NCI-H1930 (cell line): ENCODE measurements around the gene LGR6.
A peak's percentile ranks its signal among the peaks of the same experiment; 100 is the strongest.
"Not testable (repeated sequence)": the region's sequence is repeated elsewhere in the genome, so short reads cannot be mapped to it uniquely, and the experiment has no call there.

Experiments
- DNase-seq, 2 experiments: peaks; one replicate each; lab custom pipeline; 2025; lab: John Stamatoyannopoulos, UW

The LGR6 gene

GRCh38 chr1:202223121-202223860 is 29.7 kb downstream of the LGR6 start:
- DNase-seq, result no peak

GRCh38 chr1:202224453-202224852 is 30.9 kb downstream of the LGR6 start:
- DNase-seq, result no peak

GRCh38 chr1:202225131-202225530 is 31.5 kb downstream of the LGR6 start:
- DNase-seq, result no peak

DNA sequence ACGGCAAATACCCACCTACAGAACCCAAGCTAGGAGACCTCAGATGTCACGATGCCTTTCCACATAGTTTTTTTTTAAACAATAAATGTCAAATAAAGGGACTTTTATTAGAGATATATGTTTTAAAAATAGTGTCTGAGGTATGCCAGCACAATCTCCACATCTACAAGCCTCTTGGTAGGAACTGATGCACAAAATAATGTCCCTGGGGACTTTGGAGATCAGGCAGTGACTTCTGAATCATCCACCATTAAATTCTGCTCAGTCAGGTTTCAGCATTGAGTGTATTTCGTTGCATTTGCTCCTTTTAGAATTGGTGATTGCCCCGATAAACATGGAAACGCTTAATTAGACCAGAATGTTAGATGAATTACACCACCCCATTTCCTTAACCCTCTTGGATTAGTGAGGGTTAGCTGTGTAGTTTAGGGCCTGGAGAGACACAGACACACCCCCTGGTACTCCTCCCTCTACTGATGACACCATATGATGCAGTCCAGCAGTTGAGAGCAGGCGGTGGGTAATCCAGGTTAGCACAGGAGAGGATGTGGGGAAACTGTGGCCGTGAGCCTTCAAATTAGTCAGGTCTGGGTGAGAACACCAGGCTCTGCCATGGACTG is 33.6 kb downstream of the LGR6 start:
- no peak for DNase-seq

GRCh38 chr1:202227997-202228401 is 34.4 kb downstream of the LGR6 start:
- DNase-seq, result no peak

GRCh38 chr1:202228484-202229122 is 35.0 kb downstream of the LGR6 start:
- no peak for DNase-seq

- no peak for DNase-seq
These were observed 35.8 kb downstream of the LGR6 start for GRCh38 chr1:202229376-202229775.

GRCh38 chr1:202230061-202230938 is 36.7 kb downstream of the LGR6 start:
- DNase-seq, result no peak

GRCh38 chr1:202230939-202231645 is 37.5 kb downstream of the LGR6 start:
- no peak for DNase-seq

DNA sequence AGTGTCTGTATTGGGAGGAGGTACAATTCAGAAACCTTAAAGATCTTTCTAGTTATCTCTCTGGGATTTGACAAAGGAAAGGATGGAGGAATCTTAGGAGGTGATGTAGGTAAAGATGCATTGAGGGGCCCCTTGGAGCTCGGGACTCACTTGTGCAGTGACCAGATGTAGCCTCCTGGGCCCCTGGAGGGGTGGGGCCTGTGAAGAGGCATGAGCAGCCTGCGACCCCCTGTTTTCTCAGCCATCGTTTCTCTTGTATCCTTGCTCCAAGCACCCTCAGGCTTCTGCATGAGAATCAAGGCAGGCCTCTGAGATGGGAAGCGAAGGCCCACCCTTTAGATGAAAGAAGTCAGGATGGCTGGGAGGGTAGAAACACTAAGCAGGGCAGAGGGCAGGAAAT is 39.6 kb downstream of the LGR6 start:
- DNase-seq, result no peak

DNA sequence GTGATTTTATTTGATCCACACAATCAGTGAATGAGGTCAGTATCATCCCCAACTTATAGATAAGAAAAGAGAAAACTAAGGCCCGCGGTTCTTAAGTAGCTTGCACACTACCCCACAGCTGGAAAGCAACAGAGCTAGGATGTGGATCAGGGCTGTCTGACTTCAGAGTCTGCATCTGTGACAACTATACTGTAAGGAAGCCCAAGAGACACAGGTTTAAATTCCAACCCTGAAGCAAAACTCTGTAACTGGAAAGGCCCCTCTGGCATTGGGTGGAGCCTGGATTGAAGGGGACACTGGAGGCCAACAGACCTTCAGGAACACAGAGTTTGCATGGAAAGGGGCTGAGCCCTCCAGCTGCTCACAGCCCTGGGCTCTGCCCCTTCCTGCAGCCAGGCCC is 40.2 kb downstream of the LGR6 start:
- no peak for DNase-seq

- no peak for DNase-seq
These were observed 40.9 kb downstream of the LGR6 start for GRCh38 chr1:202234331-202235002.

GRCh38 chr1:202235003-202235660 is 41.5 kb downstream of the LGR6 start:
- no peak for DNase-seq

- DNase-seq, result peak in 1 of 2 experiments; percentile 44
These were observed 42.5 kb downstream of the LGR6 start for GRCh38 chr1:202235856-202236837.

DNA sequence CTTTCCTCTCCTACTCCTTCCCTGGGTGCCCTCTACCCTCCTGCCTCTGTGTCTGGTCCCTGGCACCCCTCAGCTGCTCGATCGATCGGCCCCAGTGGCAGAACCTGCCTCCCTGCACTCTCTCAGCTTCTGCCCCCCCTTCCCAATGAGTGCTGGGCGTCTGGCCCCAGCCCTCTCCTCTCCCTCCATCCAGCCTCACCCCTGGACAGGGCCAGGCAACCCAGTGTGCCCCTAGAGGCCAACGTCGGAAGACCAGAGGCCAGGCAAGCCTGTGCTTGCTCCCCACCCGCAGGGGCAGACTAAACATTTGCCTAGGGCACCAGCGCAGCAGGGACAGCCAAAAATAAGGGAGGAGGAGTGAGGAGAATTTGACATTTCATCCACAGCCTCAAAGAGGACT is 43.5 kb downstream of the LGR6 start:
- peak in 1 of 2 experiments; percentile 50 for DNase-seq

DNA sequence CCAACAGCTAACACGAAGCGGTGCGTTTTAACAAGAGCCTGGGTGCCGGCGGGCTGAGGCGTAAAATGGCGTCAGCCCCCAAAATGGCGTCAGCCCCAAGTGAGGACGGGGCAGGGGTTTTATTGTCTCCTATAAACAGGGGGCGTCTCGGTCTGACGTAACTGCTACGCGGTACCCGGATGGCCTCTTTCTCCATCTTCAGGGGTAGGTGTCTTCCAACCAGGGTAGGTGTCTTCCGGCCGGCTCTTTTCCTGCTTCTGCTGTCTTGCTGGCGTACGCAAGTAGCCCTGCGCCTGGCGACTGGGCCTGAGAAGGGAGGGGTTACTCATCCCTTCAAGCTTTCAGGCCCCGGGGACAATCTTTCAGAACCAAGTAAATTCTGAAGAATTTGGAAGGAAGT is 45.3 kb downstream of the LGR6 start:
- no peak for DNase-seq

DNA sequence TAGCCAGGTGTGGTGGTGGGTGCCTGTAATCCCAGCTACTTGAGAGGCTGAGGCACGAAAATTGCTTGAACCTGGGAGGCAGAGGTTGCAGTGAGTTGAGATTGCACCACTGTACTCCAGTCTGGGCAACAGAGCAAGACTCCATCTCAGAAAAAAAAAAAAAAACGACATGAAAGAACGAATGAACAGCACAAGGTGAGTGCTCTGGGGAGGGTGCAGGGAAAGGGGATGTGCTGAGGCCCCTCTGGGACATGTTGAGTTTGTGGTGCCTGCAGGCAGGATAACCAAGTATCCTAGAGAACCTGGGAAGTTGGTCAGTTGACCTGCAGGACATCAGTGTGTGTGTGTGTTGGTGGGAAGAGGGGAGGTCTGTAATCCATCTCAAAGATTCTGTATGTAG is 46.6 kb downstream of the LGR6 start:
- not testable (repeated sequence) for DNase-seq

DNA sequence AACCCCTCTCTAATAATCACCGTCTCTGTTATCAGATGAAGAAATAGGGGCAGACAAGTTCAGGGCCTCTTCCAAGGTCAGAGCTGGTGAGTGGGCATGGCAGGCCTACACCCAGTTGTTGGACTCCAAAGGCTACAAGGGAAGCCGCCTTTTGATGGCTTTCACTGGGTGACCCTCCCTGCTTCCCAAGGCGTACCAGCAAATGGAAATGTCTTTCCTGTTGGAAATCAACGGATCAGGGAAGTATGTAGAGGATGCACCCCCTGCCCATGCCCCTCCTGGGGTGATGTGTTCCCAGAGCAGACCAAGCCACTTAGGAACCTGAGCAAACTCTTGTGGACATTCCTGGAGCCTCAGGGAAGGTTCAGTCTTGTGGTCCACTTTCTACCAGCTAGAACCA is 47.4 kb downstream of the LGR6 start:
- no peak for DNase-seq

GRCh38 chr1:202241376-202242079 is 47.9 kb downstream of the LGR6 start:
- DNase-seq, result no peak
